Keratinocyte (primary cell): ENCODE measurements around the gene DAGLA. TPM values are rescaled to one million over a fixed set of nuclear protein-coding genes. Genes with fewer than 3 reads are reported as not detected.
A peak's percentile ranks its signal among the peaks of the same experiment; 100 is the strongest.

ENCODE experiments used
- DNase-seq: peaks from one replicate; pipeline ENCODE4 v3.0.0-alpha.2; 2011; ENCODE audit warnings: low read depth, missing footprints, low spot score
- FAIRE-seq: peaks from 2 replicates; lab custom pipeline; 2011; peaks lifted over from hg19 to GRCh38; lab: Jason Lieb, UNC
- H2AFZ ChIP-seq: 2 replicates; pipeline ENCODE4 v1.6.0; 2012; ENCODE audit warnings: low read length, control low read depth, inconsistent platforms; ENCODE audit not compliant: control insufficient read depth
- H3K27ac ChIP-seq: 2 replicates; pipeline ENCODE4 v1.5.1; 2011; ENCODE audit warnings: low read length; ENCODE audit not compliant: control insufficient read depth, insufficient read depth
- H3K27me3 ChIP-seq: 3 replicates; pipeline ENCODE4 v1.6.0; 2011; ENCODE audit warnings: low read length; ENCODE audit not compliant: control insufficient read depth, insufficient read depth; ENCODE audit errors: extremely low read depth
- H3K36me3 ChIP-seq, 2 experiments: 2 replicates in 1 of 2; 3 replicates in 1 of 2; pipeline ENCODE4 v1.5.1; 2011; ENCODE audit warnings: low read length in 2 of 2, mild to moderate bottlenecking in 1 of 2; ENCODE audit not compliant: control insufficient read depth in 2 of 2, insufficient read depth in 2 of 2; ENCODE audit errors: extremely low read depth in 1 of 2
- H3K4me1 ChIP-seq: 3 replicates; pipeline ENCODE4 v1.5.1; 2011; ENCODE audit warnings: low read length; ENCODE audit not compliant: control insufficient read depth, insufficient read depth; ENCODE audit errors: extremely low read depth
- H3K4me2 ChIP-seq: 3 replicates; pipeline ENCODE4 v1.6.0; 2011; ENCODE audit warnings: low read depth, low read length; ENCODE audit not compliant: control insufficient read depth, insufficient read depth; ENCODE audit errors: extremely low read depth
- H3K4me3 ChIP-seq, 3 experiments: fragments of 200-600 bp in 1 of 3; sonication (generic) in 1 of 3; 2 replicates in 2 of 3; 3 replicates in 1 of 3; pipeline ENCODE4 v1.5.1; 2011 to 2016; ENCODE audit warnings: low read length in 3 of 3, mild to moderate bottlenecking in 3 of 3, control low read depth in 2 of 3, inconsistent platforms in 1 of 3, low read depth in 1 of 3, mixed read lengths in 1 of 3, mixed run types in 1 of 3, moderate library complexity in 1 of 3; ENCODE audit not compliant: control insufficient read depth in 2 of 3, insufficient read depth in 2 of 3; ENCODE audit errors: extremely low read depth in 1 of 3
- H3K79me2 ChIP-seq: 2 replicates; pipeline ENCODE4 v1.6.0; 2012; ENCODE audit warnings: low read length; ENCODE audit not compliant: control insufficient read depth, insufficient read depth
- H3K9ac ChIP-seq: 3 replicates; pipeline ENCODE4 v1.6.0; 2011; ENCODE audit warnings: low read length; ENCODE audit not compliant: control insufficient read depth, insufficient read depth; ENCODE audit errors: extremely low read depth
- H3K9me1 ChIP-seq: 3 replicates; pipeline ENCODE4 v1.6.0; 2011; ENCODE audit warnings: low read length; ENCODE audit not compliant: control insufficient read depth, insufficient read depth; ENCODE audit errors: extremely low read depth
- H3K9me3 ChIP-seq: 2 replicates; pipeline ENCODE4 v1.5.1; 2012; ENCODE audit warnings: low read depth, low read length; ENCODE audit not compliant: control insufficient read depth
- H4K20me1 ChIP-seq: 3 replicates; pipeline ENCODE4 v1.6.0; 2011; ENCODE audit warnings: low read length; ENCODE audit not compliant: control insufficient read depth, insufficient read depth; ENCODE audit errors: extremely low read depth
- CTCF ChIP-seq, 3 experiments: IDR thresholded peaks in 1 of 3; conservative IDR thresholded peaks in 1 of 3; optimal IDR thresholded peaks in 1 of 3; 2 replicates in 2 of 3; 3 replicates in 1 of 3; pipeline versions ENCODE3 to v1.5.1; 2011; ENCODE audit warnings: low read length in 3 of 3, mild to moderate bottlenecking in 3 of 3, moderate library complexity in 2 of 3, control low read depth in 1 of 3, inconsistent platforms in 1 of 3; ENCODE audit not compliant: insufficient read depth in 2 of 3; ENCODE audit errors: extremely low read depth in 1 of 3
- EZH2 ChIP-seq: IDR thresholded peaks from one replicate; pipeline ENCODE4 v1.6.1; 2012; ENCODE audit warnings: inconsistent platforms, mild to moderate bottlenecking, low read length, moderate library complexity
- dilution Hi-C: fragments of 300-500 bp; cut with MboI; formaldehyde crosslinking; loops from one replicate; pipeline ENCODE4 v1.7.0; 2020; ENCODE audit warnings: low sequenced_read_pairs; ENCODE audit not compliant: extremely low pct_ligation_motif_present
- polyA plus RNA-seq, 5 experiments: library from polyadenylated mRNA; depleted of rRNA in 3 of 5; stranded (reverse) in 3 of 5; stranded (forward) in 1 of 5; unstranded in 1 of 5; fragments of >200 nt; gene quantifications; 1 replicate in 1 of 5; 2 replicates in 3 of 5; 3 replicates in 1 of 5; pipeline versions ENCODE4 v1.2.1 to v1.2.3, GENCODE V29; 2011 to 2012; ENCODE audit warnings: missing spikeins in 2 of 5, low read depth in 1 of 5, low replicate concordance in 1 of 5

Gene DAGLA
- polyA plus RNA-seq, 1 donor (not counting 4 experiments of a cell fraction or from before 2014, with no cell fraction given), result 0.03 TPM

GRCh38 chr11:61785837-61786402 is 105.7 kb downstream of the DAGLA start:
- H3K4me1 ChIP-seq, result peaks cover 6% of the 10 kb centered on the region
- TF ChIP-seq EZH2 (no peak), CTCF (optimal IDR thresholded peaks at IDR 0.05 in 1 of 3, IDR thresholded peaks at IDR 0.05 in 1 of 3, conservative IDR thresholded peaks at IDR 0.05 in 1 of 3; ENCODE audit: extremely low read depth in 1 of 3, insufficient read depth in 2 of 3, low read length in 3 of 3) (no peak)
- dilution Hi-C loops, result no loop called here
- no peaks in the 10 kb centered on the region for H3K9me1 ChIP-seq
- no peak overlapping the region for H3K27ac ChIP-seq
- H2AFZ ChIP-seq, result no peak overlapping the region
- H3K36me3 ChIP-seq, result peaks cover 22 to 49% of the 10 kb centered on the region in 2 experiments
- no peak overlapping the region for H3K9ac ChIP-seq
- peaks cover 6% of the 10 kb centered on the region for H4K20me1 ChIP-seq
- no peak overlapping the region for H3K4me3 ChIP-seq
- no peak overlapping the region for H3K4me2 ChIP-seq
- DNase-seq (no peak), FAIRE-seq (no peak)
- H3K79me2 ChIP-seq, result peaks cover 11% of the 10 kb centered on the region
- H3K27me3 ChIP-seq, result no peaks in the 10 kb centered on the region
- no peaks in the 10 kb centered on the region for H3K9me3 ChIP-seq

GRCh38 chr11:61787928-61788491 is 107.8 kb downstream of the DAGLA start:
- dilution Hi-C loops, result no loop called here
- Histone ChIP-seq H3K36me3 (peaks cover 22 to 49% of the 10 kb centered on the region in 2 experiments), H3K27ac (no peak overlapping the region), H3K9me1 (no peaks in the 10 kb centered on the region), H3K27me3 (no peaks in the 10 kb centered on the region), H3K9me3 (no peaks in the 10 kb centered on the region), H3K4me3 (no peak overlapping the region), H3K9ac (no peak overlapping the region), H3K4me2 (no peak overlapping the region), H4K20me1 (peaks cover 6% of the 10 kb centered on the region), H2AFZ (no peak overlapping the region), H3K79me2 (peaks cover 26% of the 10 kb centered on the region), H3K4me1 (peaks cover 6% of the 10 kb centered on the region)
- TF ChIP-seq CTCF (optimal IDR thresholded peaks at IDR 0.05 in 1 of 3, IDR thresholded peaks at IDR 0.05 in 1 of 3, conservative IDR thresholded peaks at IDR 0.05 in 1 of 3; ENCODE audit: extremely low read depth in 1 of 3, insufficient read depth in 2 of 3, low read length in 3 of 3) (peak; percentile 42 to 65 (median 52)), EZH2 (no peak)
- DNase-seq (no peak), FAIRE-seq (no peak)
